Hypothalamus (tissue), 51 donors: ENCODE measurements around the gene ANP32B.
"Not testable (repeated sequence)": the region's sequence is repeated elsewhere in the genome, so short reads cannot be mapped to it uniquely, and the experiment has no call there.

Source experiments
- DNase-seq, 51 donors: peaks; one replicate each; lab custom pipeline; 2025; lab: John Stamatoyannopoulos, UW

ANP32B gene

DNA sequence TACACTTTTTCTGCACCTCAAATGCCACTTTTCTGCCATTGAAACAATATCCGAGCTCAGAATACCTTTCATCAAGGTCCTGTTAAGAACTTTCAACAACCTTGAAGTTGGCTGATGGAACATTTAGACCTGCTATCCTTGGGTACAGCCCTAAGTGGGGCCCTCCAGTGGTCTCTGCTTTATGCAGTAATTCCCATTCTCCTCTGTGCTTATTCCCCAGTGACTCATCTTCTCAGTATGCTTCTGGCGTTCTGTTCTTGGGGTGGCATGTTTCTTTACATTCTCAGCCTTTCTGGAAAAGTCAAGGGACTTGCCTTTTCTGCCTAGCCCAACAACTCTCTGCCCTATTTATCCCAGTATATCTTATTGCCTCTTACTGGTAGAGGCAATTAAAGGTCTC, 7.1 kb downstream of the ANP32B start:
- DNase-seq: no peak

DNA sequence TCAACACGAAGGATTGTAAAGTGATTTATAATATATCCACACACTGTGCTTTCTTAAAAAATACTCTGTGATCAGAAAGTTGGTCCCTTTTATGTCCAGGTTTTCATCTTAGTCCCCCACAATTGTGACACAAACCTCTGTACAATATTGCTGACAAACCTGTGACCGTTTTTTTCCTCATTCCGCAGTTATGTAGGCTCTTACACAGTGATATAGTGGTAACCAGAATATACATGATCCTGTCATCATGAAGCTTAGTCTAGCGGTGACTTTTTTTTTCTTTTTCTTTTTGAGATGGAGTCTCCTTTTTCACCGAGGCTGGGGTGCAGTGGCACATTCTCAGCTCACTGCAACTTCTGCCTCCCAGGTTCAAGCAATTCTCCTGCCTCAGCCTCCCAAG, 8.7 kb downstream of the ANP32B start:
- DNase-seq: no peak

DNA sequence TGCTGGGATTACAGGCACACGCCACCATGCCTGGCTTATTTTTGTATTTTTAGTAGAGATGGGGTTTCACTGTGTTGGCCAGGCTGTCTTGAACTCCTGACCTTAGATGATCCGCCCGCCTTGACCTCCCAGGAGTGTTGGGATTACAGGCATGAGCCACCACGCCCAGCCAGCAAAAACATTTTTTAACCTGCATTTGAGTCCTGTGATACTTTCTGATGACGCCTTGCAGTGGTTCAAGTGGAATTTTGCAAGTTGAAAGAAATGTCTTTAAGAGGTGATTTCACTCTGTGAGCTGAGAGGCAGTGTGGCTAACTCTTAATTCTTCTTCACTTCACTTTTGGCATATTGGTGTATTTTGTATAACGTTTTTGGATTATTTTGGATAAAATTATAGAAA, 9.1 kb downstream of the ANP32B start:
- no peak for DNase-seq

DNA sequence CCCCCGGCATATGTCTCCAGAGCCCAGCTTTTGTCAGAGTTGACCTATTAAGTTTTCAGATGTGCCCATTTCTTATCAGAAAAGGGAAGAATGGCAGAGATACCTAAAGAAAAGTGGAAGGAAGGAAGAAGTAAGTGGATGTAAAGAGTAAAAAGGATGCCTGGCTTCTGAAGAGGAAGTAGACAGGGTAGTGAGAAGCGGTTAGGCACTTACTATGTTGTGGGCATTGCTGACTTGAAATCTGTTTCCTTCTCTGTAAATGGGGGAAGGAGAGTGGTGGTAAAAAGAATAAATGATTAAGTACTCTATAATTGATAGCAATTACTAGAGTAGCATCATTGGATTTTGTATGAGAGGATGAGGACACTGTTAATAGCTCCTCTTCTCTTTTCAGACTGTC, 9.9 kb downstream of the ANP32B start:
- DNase-seq: no peak

DNA sequence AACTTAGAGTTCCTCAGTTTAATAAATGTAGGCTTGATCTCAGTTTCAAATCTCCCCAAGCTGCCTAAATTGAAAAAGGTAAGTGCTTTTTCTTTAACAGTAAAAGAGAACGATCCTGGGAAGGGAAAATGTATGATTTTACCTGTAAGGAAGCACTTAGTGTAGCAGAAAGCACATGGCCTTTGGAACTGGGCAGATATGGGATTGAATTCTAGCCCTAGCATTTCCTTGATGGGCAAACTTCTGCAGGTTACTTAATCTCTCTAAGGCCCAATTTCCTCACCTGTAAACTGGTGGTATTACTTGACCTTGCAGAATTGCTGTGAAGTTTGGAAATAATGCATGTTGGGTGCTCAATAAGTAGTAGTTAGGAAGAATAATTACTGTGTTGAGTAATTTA, 11.6 kb downstream of the ANP32B start:
- no peak for DNase-seq

DNA sequence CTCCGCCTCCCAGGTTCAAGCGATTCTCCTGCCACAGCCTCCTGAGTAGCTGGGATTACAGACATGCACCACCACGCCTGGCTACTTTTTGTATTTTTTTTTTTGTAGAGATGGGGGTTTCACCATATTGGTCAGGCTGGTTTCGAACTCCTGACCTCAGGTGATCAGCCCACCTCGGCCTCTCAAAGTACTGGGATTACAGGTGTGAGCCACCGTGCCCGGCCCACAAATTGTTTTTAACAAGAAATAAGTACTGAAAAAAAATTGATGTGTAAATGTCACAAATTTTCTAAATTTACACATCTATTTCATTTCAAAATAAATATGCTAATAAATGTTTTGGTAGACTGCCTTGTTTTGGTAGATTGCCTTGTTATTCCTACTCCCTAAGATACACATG, 13.5 kb downstream of the ANP32B start:
- not testable (repeated sequence) for DNase-seq

DNA sequence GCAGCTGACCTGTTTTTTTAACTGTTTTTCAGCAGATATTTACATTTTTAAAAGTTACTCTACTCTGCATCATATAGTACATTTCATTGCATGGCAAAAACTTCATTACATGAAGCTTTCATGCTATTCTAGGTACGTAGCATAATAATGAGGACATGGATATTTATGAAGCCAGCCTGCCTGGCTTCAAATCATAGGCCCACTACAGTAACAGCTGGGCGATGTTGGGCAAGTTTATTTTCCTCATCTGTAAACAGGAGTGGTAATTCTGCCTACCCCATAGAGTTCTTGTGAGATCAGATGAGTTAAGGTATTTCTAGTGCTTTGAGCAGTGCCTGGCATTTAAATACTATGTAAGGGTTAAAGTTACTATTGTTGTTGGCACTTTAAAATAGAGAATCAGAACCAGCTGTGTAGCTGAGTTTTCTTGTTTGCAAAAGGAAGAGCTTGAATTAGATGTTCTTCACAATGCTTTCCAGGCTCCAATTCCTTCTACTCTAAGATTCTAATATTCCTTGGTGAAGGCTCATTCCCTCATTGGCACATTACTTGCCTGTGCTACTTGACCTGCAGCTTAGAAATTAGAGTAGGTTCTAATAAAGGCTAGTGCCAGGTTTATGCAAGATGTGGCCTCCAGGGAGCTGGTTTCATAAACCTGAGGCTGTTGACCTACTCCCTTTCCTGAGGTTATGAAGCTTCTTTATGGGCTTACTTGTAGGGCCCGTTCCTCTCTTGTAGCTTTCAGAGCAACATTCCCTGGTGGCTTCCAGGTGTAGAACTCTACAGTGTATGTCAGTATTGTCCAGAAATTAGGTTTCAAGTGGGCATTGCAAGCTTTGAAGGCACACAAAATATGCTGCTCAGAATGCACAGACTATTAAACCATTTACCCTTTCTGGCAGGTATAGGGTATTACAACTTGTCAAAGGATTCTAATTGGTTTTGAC, 14.5 kb downstream of the ANP32B start:
- DNase-seq: no peak

DNA sequence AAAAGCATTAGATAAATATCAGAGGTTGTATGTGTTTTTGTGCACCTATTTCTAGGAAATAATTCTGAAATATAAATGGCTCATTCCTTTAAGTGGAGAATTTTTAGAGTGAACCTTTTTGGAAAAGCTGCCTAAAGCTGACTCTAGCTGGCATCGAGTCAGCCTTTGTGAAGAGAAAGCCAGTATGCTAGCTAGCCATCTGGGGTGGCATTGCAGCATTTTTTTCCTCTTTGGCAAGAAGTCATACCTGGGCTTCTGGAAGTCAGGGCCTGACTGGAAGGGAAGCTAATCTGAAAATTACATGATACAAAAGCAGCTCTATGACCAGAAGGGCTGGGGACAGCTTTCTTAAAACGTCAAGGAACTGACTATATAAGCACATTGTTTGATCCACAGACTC, 19.7 kb downstream of the ANP32B start:
- DNase-seq: peak in 1 of 51 donors; percentile 4

DNA sequence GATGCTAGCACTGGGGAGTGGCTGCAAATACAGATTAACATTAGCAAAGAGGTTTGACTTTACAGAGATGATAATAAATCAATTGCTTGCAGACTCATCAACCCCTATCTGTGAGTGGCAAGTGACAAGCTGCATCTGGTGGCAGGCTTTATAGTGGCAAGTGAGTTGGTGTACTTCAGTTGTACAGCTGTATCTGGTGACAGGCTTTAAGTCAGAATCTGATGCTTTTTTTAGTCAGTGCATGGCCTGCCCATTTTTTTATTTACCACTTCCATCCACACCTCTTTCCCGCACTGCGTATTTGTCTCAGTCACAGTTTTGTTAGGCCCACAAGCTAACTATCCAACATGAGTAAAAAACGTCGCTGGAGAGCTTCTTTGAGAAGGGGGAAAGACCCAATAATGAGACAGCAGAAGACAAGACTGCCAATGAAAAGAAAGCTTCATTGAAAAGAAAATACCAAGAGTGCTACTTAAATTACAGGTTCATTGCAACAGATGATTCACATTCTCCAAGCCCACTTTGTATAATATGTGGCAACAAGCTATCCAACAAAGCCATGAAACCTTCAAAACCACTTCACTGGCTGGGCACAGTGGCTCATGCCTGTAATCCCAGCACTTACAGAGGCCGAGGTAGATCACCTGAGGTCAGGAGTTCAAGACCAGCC, 23.1 kb downstream of the ANP32B start:
- no peak for DNase-seq

DNA sequence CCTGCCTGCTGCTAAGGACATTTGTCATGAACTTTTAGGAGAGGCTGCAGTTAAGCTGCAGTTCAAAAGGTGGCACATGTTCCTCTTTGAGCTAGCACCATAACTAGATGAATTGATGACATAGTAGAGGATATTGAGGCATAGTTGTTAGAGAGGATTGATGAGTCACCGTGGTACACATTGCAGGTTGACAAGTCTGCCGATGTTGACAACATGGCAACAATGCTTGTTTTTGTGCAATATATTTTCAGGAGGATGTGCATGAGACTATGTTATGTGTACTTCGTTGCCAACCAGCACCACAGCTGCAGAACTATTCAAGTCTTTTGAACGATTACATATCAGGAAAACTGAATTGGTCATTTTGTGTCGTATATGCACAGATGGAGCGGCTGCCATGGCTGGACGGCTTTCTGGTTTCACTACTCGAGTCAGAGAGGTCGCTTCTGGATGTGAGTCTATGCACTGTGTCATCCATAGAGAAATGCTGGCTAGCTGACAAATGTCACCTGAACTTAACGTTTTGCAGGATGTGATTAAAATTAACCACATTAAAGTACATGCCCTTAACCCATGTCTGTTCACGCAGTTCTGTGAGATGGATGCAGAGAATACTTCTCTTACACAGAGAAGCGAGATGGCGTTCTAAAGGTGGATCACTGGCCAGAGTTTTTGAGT, 24.2 kb downstream of the ANP32B start:
- no peak for DNase-seq

DNA sequence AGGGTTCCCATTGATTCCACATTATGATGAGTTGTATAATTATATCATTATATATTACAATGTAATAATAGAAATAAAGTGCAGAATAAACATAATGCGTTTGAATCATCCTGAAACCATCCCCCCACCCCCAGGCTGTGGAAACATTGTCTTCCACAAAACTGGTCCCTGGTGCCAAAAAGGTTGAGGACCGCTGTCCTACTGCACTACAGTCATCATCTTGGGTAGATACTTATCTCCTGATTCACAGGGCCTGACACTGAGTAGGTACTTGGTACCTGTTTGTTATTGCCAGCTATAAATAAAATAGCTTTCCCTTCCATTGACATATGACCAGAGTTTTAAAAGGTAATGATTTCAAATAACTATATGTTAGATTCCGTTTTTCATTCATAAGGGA, 25.6 kb downstream of the ANP32B start:
- DNase-seq: no peak

DNA sequence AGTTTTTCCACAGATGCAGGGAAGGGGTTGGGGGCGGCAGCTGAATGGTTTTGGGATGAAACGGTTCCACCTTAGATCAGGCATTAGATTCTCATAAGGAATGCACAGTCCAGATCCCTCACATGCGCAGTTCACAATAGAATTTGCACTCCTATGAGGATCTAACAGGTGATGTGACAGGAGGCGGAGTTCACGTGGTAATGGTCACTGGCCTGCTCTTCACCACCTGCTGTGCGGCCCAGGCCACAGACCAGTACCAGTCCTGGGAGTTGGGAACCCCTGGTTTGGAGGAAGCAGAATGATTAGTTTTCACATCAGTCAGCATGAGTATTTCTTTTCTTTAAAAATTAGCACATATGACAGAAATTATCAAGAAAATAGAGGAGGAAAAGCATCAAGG, 26.3 kb downstream of the ANP32B start:
- no peak for DNase-seq

DNA sequence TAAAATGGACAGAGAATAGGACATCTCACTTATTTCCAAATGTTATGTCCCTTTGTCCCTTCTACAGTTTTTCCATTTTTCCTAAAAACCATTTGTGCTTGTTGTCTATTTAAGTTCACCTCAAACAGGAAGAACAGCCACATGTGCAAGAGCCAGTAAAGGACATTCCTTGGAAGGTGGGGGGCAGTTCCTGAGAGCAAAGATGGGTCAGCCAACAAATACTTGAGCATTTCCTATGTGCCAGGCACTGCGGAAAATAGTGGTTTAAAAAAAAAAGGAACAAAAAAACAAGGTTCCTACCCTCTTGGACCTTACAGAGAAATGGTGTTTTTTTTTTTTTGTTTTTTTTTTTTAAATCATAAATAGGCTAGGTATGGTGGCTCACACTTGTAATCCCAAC, 26.8 kb downstream of the ANP32B start:
- no peak for DNase-seq

DNA sequence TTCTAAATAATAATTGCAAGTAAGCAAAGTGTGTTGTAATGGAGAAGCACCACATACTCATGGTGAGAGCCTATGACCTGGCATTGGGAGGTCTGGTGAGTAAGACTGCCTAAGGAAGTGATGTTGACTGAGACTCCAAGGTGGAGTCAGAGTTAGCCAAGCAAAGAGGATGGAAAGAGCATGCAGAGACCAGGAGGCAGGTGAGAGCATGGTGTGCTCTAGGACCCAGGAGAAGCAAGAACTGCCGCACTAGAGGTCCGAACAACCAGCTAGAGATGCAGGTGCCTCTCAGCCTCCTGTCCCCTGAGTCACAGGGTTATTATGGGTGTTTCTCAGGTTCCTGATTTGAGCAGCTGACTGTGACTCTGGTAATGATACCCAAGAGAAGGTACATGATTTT, 27.3 kb downstream of the ANP32B start:
- no peak for DNase-seq

DNA sequence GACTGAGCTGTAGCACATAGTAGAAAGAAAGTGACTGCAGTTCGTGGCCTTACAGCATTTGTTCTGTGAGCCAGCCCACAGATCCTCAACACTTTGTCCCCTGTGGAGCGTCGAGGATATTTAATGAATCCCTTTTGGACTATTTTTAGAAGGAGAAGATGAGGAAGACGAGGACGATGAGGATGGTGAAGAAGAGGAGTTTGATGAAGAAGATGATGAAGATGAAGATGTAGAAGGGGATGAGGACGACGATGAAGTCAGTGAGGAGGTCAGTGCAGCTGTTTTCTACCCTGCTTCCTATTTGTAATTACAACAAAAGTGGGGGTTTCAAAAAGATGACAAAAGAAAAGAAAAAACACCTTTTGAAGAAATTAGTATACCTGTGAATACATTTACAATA, 28.0 kb downstream of the ANP32B start:
- DNase-seq: no peak

DNA sequence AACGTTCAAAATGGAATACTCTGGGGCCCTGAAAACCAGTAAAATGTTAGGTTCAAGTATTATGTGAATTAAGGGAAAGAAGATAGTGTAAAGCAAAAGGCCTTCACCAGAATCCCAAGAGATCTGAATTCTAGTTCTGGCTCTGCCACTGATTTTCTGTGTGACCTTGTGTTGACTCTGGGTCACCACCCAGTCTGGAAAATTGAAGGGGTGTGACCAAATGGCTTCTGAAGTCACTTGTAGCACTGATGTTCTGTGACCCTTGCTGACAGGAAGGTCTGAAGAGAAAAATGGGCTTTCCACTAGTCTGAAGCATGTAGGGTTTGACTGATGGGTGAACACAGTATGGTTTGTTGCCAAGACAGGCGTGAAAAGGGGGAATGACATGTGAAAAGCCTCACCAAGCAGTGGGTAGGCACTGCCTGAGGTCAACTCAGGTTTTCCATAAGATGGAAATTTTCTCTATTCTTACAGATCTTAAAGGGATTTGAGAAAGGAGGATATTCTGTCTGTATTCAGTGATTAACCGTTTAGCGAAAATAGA, 33.1 kb downstream of the ANP32B start:
- DNase-seq: no peak

DNA sequence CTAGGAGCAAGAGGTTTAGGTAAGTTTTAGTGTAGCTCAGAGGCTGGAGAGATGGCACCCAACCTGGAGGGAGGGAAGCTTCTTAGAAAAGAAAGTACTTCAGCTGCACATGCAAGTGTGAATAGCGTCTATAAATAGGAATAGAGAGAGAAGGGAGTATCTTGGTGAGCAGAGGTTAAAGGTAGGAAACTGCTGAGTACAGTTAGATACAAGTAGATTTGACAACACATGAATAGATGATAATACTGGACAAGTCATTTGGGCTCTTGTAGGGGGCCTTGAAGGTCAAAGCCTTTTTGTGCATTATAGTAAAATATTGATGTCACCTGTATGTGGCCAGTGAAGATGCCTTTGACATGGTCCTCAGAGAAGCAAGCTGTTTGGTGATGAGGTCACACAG, 34.2 kb downstream of the ANP32B start:
- DNase-seq: no peak

DNA sequence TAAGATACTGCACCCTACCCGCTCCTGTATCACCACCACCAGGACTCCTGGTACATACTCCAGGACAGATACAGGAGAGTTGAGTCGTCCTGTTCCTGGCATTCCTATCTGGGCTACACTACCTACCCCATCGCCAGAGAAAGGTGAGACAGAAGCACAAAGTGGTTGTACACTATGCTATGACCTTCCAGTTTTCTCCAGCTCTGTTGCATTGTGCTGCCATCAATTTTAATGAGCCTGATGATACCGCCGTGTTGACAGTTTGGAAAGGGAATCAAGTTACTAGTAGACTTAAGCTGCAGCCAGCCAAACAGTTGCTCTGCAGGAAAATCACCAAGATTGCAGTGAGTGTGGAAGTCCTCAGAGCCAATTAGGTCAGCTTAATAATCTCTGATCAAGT, 35.2 kb downstream of the ANP32B start:
- no peak for DNase-seq

DNA sequence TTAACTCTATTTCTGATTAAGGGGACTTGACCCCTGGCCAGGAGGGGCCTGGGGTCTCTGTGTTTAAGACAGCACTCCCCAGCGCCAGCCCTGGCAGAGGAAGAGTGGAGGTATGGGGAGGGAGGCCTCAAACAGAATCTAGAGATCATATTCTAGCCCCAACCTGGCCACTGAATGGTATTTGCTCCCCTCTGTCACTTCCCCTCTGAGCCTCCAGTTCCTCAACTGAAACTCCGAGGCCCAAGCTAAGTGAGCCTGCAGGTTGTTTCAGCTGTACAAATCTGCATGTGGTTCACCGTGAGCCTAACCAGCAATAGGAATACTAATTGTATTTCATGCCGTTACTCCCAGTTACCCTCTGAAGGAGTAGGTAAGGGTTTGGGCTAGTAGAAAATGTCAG, 36.0 kb downstream of the ANP32B start:
- DNase-seq: no peak

DNA sequence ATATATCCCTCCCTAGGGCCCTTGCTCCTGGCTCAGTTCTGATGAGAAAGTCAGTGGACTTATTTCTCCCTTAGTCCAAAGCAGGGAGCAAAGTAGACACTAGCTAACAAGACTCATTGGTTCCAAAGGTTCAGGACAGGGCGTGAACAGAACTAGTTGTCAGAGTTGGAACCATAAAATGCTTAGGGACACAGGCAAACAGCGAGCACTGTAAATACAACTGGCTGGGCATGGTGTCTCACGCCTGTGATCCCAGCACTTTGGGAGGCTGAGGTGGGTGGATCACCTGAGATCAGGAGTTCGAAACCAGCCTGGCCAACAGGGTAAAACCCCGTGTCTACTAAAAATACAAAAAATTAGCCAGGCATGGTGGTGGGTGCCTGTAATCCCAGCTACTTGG, 36.7 kb downstream of the ANP32B start:
- not testable (repeated sequence) for DNase-seq

DNA sequence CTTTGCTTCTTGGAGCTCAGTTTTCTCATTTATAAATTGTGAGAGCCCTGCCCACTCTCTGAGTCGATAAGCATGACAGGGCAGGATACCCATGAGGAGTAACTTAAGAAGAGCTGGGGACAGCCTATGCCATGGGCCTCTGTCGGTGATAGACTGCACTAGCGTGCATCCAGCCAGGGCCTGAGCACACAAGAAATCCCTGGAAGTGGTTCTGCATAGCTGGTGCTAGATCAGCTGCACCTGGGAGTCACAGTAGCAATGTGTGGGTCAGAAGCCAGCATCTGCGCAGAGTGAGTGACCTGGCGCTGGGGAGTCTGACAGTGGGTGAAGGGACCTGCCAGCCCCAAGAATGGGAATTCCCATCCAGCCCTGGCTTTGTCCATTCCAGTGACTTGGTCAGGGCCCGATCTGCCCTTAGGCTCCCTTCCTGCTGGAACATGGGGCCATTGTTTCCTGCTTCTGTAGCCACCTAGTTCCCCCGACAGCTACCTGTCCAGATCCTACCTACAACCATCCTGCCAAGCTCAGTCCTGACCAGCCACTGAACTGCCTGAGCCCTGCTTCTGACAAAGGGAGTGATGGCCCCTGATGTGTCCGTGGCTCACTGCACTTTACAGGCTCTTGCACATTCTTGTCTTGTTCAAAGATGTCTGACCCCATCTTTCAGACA, 37.5 kb downstream of the ANP32B start:
- DNase-seq: no peak
